HG03432 (cell line): Measurements from ENCODE around the gene MBOAT7.
A peak's percentile ranks its signal among the peaks of the same experiment; 100 is the strongest.

ENCODE experiments used
- ATAC-seq: cut with Tn5 transposase; IDR thresholded peaks from one replicate; pipeline ENCODE4 v1.9.1; 2021; ENCODE audit warnings: mild to moderate bottlenecking, moderate library complexity; ENCODE audit not compliant: unreplicated experiment

The MBOAT7 gene

GRCh38 chr19:54145541-54146158 lies 43.7 kb downstream of the MBOAT7 start:
- no peak for ATAC-seq

GRCh38 chr19:54142166-54142780 lies 47.1 kb downstream of the MBOAT7 start:
- no peak for ATAC-seq

GRCh38 chr19:54141356-54141755 lies 48.0 kb downstream of the MBOAT7 start:
- ATAC-seq: no peak

- ATAC-seq: no peak
These were observed 50.7 kb downstream of the MBOAT7 start for GRCh38 chr19:54138489-54139256.

GRCh38 chr19:54137699-54138488 lies 51.5 kb downstream of the MBOAT7 start, which contains the start of gene CNOT3:
Gene CNOT3, plus strand, starts transcription at chr19:54137762. Its CDS starts 5,217 bp downstream, at chr19:54142979.
- ATAC-seq: no peak

GRCh38 chr19:54136864-54137698 lies 52.3 kb downstream of the MBOAT7 start:
- peak; percentile 83 for ATAC-seq

GRCh38 chr19:54136086-54136863 lies 53.1 kb downstream of the MBOAT7 start:
- ATAC-seq: no peak

GRCh38 chr19:54133957-54134590 lies 55.3 kb downstream of the MBOAT7 start:
- no peak for ATAC-seq

GRCh38 chr19:54133312-54133956 lies 55.9 kb downstream of the MBOAT7 start:
- ATAC-seq: no peak

- ATAC-seq: no peak
These were observed 59.8 kb downstream of the MBOAT7 start for GRCh38 chr19:54129617-54129996.

- no peak for ATAC-seq
These were observed 60.4 kb downstream of the MBOAT7 start for GRCh38 chr19:54128796-54129616.

- ATAC-seq: no peak
These were observed 61.0 kb downstream of the MBOAT7 start for GRCh38 chr19:54128441-54128725.

- no peak for ATAC-seq
These were observed 61.5 kb downstream of the MBOAT7 start for GRCh38 chr19:54127688-54128440.

GRCh38 chr19:54125713-54126112 lies 63.7 kb downstream of the MBOAT7 start:
- ATAC-seq: no peak

- no peak for ATAC-seq
These were observed 65.0 kb downstream of the MBOAT7 start for GRCh38 chr19:54124393-54124792.

- ATAC-seq: no peak
These were observed 65.7 kb downstream of the MBOAT7 start for GRCh38 chr19:54123682-54124081.
